Ishikawa (cell line): ENCODE data around the gene CLDN11.

Experiments
- CEBPB ChIP-seq: IDR thresholded peaks from 2 replicates; pipeline ENCODE4 v1.6.1; 2012
- CREB1 ChIP-seq: IDR thresholded peaks from 2 replicates; pipeline ENCODE4 v1.6.1; 2012; ENCODE audit warnings: low read depth
- EGR1 ChIP-seq: IDR thresholded peaks from 2 replicates; pipeline ENCODE4 v1.6.1; 2012
- EP300 ChIP-seq: IDR thresholded peaks from 2 replicates; pipeline ENCODE4 v1.6.1; 2012; ENCODE audit warnings: borderline replicate concordance
- FOXM1 ChIP-seq: IDR thresholded peaks from 2 replicates; pipeline ENCODE4 v1.6.1; 2012; ENCODE audit warnings: low read depth, borderline replicate concordance
- NFIC ChIP-seq: IDR thresholded peaks from 2 replicates; pipeline ENCODE4 v1.6.1; 2012
- RAD21 ChIP-seq: IDR thresholded peaks from 2 replicates; pipeline ENCODE4 v1.6.1; 2012; ENCODE audit warnings: low read depth
- TAF1 ChIP-seq: IDR thresholded peaks from 2 replicates; pipeline ENCODE4 v1.6.1; 2012; ENCODE audit warnings: low read depth, mild to moderate bottlenecking
- TCF12 ChIP-seq: IDR thresholded peaks from 2 replicates; pipeline ENCODE4 v1.6.1; 2012; ENCODE audit warnings: low read depth
- TEAD4 ChIP-seq: IDR thresholded peaks from 2 replicates; pipeline ENCODE4 v1.6.1; 2012
- YY1 ChIP-seq: IDR thresholded peaks from 2 replicates; pipeline ENCODE4 v1.6.1; 2012; ENCODE audit warnings: low read depth
- ZBTB7A ChIP-seq: IDR thresholded peaks from 2 replicates; pipeline ENCODE4 v1.6.1; 2012; ENCODE audit warnings: low read depth
- TF ChIP-seq, protein P1 (sequence below): IDR thresholded peaks from 2 replicates; pipeline ENCODE4 v1.6.1; 2012; ENCODE audit warnings: low read depth, mild to moderate bottlenecking
- TF ChIP-seq, protein P2 (sequence below): IDR thresholded peaks from 2 replicates; pipeline ENCODE4 v1.6.1; 2012
- TF ChIP-seq, protein P3 (sequence below): IDR thresholded peaks from 2 replicates; pipeline ENCODE4 v1.6.1; 2012

Gene CLDN11

DNA sequence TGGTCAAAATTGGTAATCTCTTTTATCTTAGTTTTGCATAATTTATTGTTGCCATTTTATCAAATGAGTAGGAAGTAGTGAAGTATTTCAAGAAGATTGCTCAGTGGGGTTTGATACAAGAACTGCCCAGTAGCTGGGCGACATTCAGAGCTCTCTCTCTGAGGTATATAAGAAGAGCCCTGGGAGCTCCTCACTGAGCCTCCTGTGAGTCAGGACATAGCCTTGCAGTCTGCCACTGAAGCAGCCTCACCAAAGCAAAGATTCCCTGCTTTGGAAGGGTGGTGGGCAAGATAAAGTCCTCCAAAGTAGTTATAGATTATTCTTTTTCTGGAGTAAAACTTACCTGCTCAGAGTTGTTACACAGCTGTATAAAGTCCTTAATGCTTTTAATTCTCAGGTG lies 35.1 kb upstream of the CLDN11 start:
- TF ChIP-seq CEBPB (no peak), EP300 (no peak), CREB1 (no peak), NFIC (no peak)

DNA sequence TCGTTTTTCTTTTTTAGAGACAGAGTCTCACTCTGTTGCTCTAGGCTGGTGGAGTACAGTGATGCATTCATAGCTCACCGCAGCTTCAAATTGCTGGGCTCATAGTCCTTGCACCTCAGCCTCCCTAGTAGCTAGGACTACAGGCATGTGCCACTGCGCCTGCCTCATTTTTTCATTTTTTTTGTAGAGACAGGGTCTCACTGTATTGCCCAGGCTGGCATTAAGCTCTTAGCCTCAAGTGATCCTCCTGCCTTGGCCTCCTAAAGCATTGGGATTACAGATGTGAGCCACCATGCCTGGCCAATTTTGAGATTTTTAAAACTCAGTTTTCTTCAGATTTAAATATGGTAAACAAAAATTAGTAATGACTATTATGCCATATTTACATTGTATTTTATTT lies 32.2 kb upstream of the CLDN11 start:
- TF ChIP-seq ZBTB7A (no peak), TAF1 (no peak), RAD21 (no peak), NFIC (no peak), TCF12 (no peak), CEBPB (no peak)

DNA sequence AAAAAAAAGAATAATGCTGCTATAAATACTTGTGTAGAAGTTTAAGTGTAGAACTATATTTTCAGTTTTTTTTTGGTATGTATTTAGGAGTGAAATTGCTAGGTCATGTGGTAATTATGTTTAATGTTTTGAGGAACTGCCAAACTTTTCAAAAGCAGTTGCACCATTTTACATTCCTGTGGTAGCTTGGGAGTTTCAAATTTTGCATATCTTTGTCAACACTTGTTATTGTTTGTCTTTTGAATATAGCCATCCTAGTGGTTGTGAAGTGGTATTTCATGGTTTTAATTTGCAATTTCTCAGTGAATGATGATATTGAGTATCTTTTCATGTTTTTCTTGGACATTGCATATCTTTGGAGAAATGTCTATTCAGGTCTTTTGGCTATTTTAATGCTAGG lies 30.7 kb upstream of the CLDN11 start:
- no peak for TF ChIP-seq NFIC
- TF ChIP-seq, protein P1, sequence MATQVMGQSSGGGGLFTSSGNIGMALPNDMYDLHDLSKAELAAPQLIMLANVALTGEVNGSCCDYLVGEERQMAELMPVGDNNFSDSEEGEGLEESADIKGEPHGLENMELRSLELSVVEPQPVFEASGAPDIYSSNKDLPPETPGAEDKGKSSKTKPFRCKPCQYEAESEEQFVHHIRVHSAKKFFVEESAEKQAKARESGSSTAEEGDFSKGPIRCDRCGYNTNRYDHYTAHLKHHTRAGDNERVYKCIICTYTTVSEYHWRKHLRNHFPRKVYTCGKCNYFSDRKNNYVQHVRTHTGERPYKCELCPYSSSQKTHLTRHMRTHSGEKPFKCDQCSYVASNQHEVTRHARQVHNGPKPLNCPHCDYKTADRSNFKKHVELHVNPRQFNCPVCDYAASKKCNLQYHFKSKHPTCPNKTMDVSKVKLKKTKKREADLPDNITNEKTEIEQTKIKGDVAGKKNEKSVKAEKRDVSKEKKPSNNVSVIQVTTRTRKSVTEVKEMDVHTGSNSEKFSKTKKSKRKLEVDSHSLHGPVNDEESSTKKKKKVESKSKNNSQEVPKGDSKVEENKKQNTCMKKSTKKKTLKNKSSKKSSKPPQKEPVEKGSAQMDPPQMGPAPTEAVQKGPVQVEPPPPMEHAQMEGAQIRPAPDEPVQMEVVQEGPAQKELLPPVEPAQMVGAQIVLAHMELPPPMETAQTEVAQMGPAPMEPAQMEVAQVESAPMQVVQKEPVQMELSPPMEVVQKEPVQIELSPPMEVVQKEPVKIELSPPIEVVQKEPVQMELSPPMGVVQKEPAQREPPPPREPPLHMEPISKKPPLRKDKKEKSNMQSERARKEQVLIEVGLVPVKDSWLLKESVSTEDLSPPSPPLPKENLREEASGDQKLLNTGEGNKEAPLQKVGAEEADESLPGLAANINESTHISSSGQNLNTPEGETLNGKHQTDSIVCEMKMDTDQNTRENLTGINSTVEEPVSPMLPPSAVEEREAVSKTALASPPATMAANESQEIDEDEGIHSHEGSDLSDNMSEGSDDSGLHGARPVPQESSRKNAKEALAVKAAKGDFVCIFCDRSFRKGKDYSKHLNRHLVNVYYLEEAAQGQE, result no peak

DNA sequence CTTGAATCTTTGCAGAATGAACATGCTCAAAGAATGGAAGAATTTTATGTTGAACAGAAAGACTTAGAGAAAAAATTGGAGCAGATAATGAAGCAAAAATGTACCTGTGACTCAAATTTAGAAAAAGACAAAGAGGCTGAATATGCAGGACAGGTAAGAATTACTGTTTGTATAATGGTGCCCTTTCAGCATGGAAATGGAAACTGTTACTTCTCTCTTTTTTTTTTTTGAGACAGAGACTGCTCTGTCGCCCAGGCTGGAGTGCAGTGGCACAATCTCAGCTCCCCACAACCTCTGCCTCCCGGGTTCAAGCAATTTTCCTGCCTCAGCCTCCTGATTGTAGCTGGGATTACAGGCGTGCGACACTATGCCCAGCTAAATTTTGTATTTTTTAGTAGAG lies 27.6 kb upstream of the CLDN11 start:
- TF ChIP-seq TEAD4 (no peak), TCF12 (no peak), FOXM1 (no peak), ZBTB7A (no peak), NFIC (no peak), YY1 (no peak), TAF1 (no peak)

DNA sequence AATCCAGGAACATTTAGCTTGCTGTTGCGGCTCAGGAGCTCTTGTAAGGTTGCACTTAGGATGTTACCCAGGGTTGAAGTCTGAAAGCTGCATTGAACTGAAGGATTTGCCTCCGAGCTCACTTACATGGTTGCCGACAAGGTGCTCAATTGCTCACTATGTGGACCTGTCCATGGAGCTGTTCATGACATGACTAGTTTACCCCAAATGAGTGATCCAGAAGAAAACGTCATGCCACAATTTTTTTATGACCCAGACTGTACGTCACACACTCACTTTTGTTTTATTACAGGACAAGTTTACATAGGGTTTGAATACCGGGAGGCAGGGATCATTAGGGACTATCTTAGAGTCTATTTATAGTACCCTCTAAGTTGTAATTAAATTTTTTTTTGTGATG lies 21.0 kb upstream of the CLDN11 start:
- TF ChIP-seq, protein P2, sequence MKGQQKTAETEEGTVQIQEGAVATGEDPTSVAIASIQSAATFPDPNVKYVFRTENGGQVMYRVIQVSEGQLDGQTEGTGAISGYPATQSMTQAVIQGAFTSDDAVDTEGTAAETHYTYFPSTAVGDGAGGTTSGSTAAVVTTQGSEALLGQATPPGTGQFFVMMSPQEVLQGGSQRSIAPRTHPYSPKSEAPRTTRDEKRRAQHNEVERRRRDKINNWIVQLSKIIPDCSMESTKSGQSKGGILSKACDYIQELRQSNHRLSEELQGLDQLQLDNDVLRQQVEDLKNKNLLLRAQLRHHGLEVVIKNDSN, result no peak
- no peak for TF ChIP-seq FOXM1
- no peak for TF ChIP-seq TCF12
- no peak for TF ChIP-seq EP300
- TF ChIP-seq ZBTB7A, result no peak
- TF ChIP-seq EGR1, result no peak
- no peak for TF ChIP-seq NFIC
- no peak for TF ChIP-seq YY1
- no peak for TF ChIP-seq TEAD4
- no peak for TF ChIP-seq TAF1
- TF ChIP-seq CREB1, result no peak
- TF ChIP-seq, protein P3, sequence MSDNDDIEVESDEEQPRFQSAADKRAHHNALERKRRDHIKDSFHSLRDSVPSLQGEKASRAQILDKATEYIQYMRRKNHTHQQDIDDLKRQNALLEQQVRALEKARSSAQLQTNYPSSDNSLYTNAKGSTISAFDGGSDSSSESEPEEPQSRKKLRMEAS, result no peak
- TF ChIP-seq, protein P1, result no peak
- no peak for TF ChIP-seq RAD21
- TF ChIP-seq CEBPB, result no peak

DNA sequence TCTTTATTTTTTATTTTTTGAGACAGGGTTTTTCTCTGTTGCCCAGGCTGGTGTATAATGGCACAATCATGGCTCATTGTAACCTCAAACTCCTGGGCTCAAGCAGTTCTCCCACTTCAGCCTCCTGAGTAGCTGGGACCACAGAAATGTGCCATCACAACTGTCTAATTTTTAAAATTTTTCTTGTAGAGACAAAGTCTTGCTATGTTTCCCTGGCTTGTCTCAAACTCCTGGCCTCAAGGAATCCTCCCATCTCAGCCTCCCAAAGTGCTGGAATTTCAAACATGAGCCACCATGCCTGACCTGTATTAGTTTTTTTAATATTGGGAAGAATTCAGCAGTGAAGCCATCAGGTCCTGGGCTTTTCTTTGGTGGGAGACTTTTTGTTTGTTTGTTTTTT lies 13.6 kb upstream of the CLDN11 start:
- TF ChIP-seq EP300 (no peak), CREB1 (no peak), TAF1 (no peak), CEBPB (no peak)
- TF ChIP-seq, protein P3, result no peak

DNA sequence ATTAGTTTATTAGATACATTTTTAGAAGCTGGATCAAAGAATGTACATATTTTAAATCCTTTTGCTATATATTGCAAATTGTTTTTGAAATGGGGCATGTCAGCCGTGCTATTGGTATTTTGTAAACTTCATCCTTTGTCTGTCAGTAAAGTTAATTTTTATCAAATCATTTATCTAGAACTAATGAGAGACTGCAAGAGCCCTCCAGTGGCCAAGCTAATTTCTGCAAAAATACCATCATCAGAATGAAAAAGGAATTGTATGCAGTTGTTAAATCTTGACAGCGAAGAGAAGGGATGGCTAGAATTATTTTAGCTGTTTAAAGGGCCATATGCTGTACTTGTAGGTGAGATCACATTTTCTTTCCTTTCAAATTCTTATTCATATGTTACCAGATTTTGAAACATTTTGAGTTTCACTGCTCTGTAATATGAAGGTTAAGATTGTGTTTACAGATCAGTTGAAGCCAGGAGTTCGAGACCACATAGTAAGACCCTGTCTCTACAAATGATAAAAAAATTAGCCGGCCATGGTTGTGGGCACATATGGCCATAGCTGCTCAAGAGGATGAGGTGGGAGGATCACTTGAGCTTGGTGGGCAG lies 8.1 kb upstream of the CLDN11 start:
- peak; percentile 75 for TF ChIP-seq RAD21
- no peak for TF ChIP-seq TCF12

DNA sequence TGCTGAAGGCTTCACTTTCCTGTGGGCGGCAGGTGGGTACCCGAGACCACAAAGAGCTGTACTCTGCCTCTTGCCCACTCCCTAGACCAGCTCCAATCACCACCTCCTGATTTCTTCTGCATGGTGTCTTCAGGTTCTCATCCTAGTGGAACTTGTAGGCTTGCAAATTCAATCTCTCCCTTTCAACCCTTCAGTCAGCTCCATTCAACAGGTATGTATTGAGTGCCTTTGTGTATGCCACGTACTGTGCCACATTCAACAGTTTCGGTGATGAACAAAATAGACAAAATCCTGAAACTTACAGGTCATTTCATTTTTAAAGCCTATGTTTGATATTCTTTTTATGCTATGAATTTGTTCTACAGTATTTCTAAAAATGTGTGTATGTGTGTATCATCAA lies 5.4 kb upstream of the CLDN11 start:
- TF ChIP-seq ZBTB7A (no peak), TAF1 (no peak), CREB1 (no peak), EP300 (no peak)
